ENCODE results near the gene DOCK11.
"Not testable (repeated sequence)": the region's sequence is repeated elsewhere in the genome, so short reads cannot be mapped to it uniquely, and the experiment has no call there.

DOCK11 gene

DNA sequence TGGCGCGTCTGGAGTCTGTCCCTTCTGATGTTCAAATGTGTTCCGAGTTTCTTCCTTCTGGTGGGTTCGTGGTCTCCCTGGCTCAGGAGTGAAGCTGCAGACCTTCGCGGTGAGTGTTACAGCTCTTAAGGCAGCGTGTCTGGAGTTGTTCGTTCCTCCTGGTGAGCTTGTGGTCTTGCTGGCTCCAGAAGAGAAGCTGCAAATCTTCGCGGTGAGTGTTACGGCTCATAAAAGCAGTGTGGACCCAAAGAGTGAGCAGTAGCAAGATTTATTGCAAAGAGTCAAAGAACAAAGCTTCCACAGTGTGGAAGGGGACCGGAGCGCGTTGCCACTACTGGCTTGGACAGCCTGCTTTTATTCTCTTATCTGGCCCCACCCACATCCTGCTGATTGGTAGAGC, 220.3 kb downstream of the DOCK11 start:
- DNase-seq, result not testable (repeated sequence)

- DNase-seq, result not testable (repeated sequence)
Observed at GRCh38 chrX:118716833-118717232, 221.2 kb downstream of the DOCK11 start.

DNA sequence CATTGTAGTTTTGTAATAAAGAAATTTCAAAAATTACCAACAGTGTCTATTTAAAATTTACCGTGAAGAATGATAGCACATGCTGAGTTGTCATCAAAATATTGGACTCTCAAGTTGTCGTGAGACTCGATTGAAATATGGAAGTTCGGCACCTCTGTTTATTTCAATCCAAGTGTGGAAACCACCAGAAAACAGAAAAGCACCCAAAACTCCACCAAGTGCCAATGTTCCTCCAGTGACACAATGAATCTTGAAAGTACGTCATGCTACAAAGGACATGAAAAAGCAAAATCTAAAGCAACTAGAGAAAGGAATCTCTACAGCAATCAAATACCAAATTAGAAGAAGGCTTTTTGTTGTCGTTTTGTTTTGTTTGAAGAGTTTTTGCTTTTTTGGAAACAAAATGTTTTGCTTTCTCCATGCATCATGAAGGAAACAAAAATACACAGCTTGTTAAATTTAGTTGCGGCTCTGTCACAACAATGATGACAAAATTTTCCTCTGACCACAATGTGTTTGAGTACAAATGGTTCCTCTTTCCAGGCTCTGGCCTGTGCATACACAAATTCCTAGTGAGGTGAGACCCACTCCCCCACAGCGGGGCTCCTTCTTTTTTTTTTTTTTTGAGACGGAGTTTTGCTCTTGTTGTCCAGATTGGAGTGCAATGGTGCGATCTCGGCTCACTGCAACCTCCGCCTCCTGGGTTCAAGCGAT, 222.2 kb downstream of the DOCK11 start:
- no peak for DNase-seq

GRCh38 chrX:118718737-118719136, 223.1 kb downstream of the DOCK11 start:
- no peak for DNase-seq

GRCh38 chrX:118720058-118720707, 224.6 kb downstream of the DOCK11 start:
- no peak for DNase-seq

DNA sequence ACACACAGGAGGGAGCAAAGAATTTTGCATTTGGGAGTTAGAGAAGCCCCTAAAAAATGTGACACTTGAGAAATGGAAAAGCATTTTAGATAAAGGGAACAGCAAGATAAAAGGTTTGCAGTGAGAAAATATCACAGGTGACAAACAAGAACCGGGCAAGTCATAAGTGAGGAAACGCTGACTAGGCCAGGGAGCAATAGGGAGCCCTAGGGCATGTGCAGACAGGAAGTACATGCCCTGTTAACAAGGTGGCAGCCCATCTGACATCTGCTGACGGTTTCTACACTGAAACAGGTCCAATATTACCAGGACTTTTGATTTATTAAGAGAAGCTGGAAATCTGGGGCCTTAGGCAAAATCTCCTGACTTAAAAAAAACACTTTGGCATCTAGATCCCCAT, 227.8 kb downstream of the DOCK11 start:
- no peak for DNase-seq

DNA sequence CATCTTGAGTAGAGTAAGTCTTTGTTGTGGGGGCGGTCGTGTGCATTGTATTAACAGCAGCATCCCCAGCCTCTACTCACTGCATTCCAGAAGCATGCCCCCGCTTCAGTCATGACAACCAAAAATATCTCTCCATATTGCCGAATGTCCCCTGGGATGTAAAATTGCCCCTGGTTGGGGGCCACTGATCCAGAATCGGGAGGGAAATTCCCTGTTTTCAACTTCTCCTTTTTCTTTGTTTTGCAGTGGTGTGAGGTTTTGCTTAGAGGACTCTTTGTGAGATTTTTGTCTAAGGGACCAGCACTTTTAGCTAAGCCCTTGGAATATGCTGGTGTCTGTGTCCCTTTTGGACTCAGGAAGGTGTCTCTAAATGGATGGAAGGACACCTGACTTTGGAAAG, 228.8 kb downstream of the DOCK11 start:
- DNase-seq, result no peak

- no peak for DNase-seq
Observed at GRCh38 chrX:118724775-118725174, 229.2 kb downstream of the DOCK11 start.

DNA sequence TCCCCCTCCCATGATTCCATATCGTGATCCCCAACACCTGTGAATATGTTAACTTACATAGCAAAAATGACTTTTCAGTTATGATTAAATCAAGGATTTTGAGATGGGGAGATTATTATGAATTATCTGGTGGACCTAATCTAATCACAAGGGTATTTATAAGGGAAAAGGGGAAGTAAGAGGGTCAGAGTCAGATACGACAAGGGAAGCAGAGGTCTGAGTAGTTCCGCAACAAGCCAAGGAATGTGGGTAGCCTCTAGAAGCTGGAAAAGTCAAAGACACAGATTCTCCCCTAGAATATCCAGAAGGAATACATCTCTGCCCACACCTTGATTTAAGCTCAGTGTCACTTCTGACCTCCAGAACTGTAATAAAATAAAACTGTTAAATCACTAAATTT, 230.8 kb downstream of the DOCK11 start:
- no peak for DNase-seq

DNA sequence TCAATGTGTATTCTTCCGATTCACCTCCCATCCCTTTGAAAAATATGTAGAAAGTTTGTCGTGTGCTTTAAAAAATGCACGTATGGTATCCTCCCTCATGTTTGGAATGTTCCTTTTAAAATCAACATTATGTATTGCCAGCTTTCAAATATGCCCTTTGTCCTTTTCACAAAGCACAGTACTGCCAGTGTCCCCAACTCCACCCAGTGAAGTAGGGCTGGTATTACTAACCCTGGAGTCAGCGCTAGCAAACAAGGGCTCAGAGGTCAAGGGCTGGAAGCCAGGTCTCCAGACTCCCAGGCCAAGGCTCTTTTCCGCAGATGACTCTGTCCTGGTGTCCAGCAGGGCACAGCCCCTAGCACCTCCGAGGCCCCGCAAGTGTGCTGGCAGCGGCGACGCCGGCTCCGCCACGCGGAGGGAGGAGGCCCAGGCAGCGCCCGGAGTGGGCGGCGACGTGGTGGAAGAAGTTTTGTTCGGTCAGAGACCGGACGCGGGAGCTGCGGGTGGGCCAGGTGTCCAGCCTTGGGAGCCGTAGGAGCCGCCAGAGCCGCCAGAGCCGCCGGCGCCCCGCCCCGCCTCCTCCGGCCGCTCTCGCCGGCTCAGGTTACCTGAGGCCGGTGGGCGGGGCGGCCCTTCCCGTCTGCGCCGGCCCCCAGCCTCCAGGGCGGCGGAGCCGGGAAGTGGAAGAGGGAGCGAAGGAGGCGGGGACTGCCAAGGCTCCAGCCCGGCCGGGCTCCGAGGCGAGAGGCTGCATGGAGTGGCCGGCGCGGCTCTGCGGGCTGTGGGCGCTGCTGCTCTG, 231.5 kb downstream of the DOCK11 start, which contains the start of gene IL13RA1:
Gene IL13RA1, plus strand, starts transcription at position 720 of the 799 bp plus-strand sequence. Its CDS starts 33 bp downstream, at position 753.
- peak; percentile 56 for DNase-seq

DNA sequence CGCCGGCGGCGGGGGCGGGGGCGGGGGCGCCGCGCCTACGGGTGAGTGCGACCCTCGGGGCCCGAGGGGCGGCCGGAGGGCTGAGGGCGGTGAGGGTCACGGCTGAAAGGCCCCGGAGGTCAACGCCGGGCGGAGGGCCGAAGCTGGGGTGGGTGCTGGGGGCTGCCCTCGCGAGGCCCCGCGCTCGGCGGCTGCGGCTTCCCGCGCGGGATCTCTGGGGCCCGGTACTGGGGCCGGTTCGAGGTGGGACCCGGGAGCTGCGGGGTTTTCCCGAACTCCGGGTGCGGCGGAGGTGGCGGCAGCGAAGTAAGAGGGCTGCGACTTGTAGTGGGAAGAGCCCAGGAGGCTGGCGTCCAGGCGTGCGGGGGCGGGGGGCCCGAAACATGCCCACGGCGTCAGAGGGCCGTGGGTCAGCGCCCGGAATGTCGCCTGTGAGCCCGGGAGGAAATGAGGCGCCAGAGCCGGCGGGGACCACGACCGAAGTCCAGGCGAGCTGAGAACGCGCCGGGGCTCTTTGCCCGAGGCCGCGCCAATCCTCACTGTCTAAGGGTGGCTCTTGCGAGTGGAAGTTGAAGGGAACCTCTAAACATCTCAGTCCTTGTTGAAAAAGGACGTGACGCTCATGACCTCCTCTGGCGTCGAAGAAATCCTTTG, 232.2 kb downstream of the DOCK11 start:
- no peak for DNase-seq

- DNase-seq, result no peak
Observed at GRCh38 chrX:118729042-118729652, 233.5 kb downstream of the DOCK11 start.

DNA sequence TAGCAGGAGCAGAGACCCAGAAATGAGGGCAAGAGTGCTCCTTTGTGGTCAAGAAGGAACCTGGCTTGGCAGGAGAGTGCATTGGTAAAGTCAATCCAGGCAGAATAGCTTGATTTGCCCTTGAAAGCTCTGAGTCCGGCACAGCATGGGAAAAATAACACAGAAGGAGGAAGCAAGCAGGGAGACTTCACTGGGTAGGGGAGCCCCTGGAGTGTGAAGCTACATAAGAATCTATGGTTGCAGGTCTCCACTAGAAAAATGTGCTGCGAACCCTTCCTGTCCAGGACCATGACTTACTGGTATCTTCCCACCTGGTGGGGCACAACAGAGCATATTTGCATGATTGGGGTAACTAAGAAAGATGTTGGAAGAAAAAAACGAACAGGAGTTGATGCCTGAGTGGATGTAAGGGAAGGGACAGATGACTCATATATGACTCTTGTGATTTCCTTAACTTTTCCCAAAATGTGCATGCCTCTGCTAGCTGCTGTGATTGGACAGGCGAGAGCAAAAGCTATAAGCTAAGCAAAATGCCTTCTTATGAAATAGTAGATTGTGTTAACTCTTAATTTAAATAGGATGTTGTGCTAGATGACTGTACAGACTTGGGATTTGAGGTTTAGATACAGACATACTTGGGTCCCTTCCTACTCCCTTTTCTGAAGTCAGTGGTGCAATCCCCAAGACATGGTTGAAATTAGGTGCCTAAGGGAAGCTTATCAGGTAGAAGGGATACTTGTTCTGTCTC, 235.1 kb downstream of the DOCK11 start:
- no peak for DNase-seq

DNA sequence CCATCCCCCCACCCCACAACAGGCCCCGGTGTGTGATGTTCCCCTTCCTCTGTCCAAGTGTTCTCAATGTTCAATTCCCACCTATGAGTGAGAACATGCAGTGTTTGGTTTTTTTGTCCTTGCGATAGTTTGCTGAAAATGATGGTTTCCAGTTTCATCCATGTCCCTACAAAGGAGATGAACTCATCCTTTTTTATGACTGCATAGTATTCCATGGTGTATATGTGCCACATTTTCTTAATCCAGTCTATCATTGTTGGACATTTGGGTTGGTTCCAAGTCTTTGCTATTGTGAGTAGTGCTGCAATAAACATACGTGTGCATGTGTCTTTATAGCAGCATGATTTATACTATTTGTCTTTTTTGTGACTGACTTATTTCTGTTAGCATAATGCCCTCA, 236.9 kb downstream of the DOCK11 start:
- DNase-seq, result not testable (repeated sequence)

GRCh38 chrX:118734909-118735308, 239.3 kb downstream of the DOCK11 start:
- no peak for DNase-seq
